NT2/D1 (cell line): ENCODE data around the gene MECR.

Source experiments
- SUZ12 ChIP-seq: IDR thresholded peaks from 2 replicates; pipeline ENCODE4 v1.6.1; 2011; ENCODE audit not compliant: insufficient read length, insufficient read depth; ENCODE audit errors: extremely low read depth
- ZNF274 ChIP-seq: IDR thresholded peaks from 2 replicates; pipeline ENCODE4 v1.6.1; 2011; ENCODE audit warnings: mild to moderate bottlenecking, low read depth, low read length

DNA sequence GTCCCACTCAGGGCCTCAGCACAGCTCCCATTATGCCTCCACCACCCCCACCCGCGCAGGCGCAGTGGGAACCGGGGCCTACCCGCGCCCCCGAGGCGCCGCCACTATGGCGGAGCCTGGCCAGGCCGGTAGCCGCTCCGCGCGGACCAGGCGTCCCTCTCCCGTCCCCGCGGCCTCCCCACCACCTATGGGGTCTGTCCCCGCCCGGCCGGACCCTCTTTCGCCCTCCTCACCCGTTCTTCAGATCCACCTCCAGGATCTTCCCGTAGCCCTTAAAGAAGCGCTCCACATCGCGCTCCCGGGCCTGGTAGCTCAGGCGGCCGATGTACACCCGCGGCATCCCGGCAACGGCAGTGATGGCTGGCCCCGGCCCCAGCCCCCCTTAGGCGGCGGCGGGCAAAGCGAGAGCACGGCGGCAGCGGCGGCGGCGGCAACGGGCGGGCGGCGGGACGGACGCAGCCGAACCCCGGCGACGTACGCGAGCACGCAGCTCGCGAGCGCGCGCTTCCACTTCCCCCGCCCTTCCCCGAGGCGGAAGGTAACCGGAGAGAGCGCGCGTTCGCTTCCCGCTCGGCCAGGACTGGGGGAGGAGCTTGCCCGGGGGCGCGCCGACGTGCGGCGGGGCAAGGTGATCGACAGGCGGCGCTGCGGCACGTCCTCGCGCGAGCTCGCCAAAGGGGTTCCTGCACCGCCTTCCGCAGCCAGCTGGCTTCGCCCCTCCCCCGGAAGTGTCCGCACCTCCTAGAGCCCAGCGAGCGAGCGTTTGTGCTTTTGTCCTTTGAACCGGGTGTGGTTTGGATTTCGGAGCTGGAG, 49.1 kb downstream of the MECR start, which contains the start of gene SRSF4:
- TF ChIP-seq ZNF274 (no peak), SUZ12 (no peak)
